Ovary (tissue), 9 donors: Measurements from ENCODE around the gene AP2B1. TPM values are rescaled to one million over a fixed set of nuclear protein-coding genes. Genes with fewer than 3 reads are reported as not detected.

ENCODE experiments used
- DNase-seq, 5 donors: peaks; one replicate each; pipeline ENCODE4 v3.0.0-alpha.2; 2019 to 2020
- H3K27ac ChIP-seq, 2 donors: fragments of 200-600 bp; one replicate each; pipeline versions ENCODE4 v1.5.1 to v1.8.0; 2019 to 2022
- H3K27me3 ChIP-seq: fragments of 200-600 bp; one replicate; pipeline ENCODE4 v1.8.0; 2022
- H3K36me3 ChIP-seq: fragments of 200-600 bp; sonication (generic); one replicate; pipeline ENCODE4 v1.5.1; 2019
- H3K4me1 ChIP-seq: one replicate; pipeline ENCODE4 v1.8.1; 2013; ENCODE audit warnings: mild to moderate bottlenecking, moderate library complexity; ENCODE audit not compliant: insufficient read depth
- H3K4me3 ChIP-seq: fragments of 200-600 bp; sonication (generic); one replicate; pipeline ENCODE4 v1.5.1; 2017
- H3K9me3 ChIP-seq, 2 donors: fragments of 200-600 bp in 1 of 2; sonication (generic) in 1 of 2; one replicate each; pipeline versions ENCODE4 v1.5.1 to v1.8.1; 2013 to 2019; ENCODE audit warnings: mild to moderate bottlenecking in 1 of 2, moderate library complexity in 1 of 2
- CTCF ChIP-seq, 3 donors: fragments of 450-650 bp in 2 of 3; fragments of 200-600 bp in 1 of 3; IDR thresholded peaks; one replicate each; pipeline versions ENCODE4 v1.5.1 to v1.8.0; 2016 to 2022; ENCODE audit warnings: antibody characterized with exemption in 3 of 3, mild to moderate bottlenecking in 1 of 3
- EP300 ChIP-seq: sonication (generic); formaldehyde crosslinking; IDR thresholded peaks from one replicate; pipeline ENCODE4 v1.6.1; 2017; ENCODE audit warnings: antibody characterized with exemption
- POLR2A ChIP-seq: fragments of 450-650 bp; IDR thresholded peaks from one replicate; pipeline ENCODE4 v1.6.1; 2017; ENCODE audit warnings: antibody characterized with exemption, mild to moderate bottlenecking, moderate library complexity
- WGBS, 3 donors: extraction: QIAGEN DNeasy Blood & Tissue Kit in 1 of 3; methylation state at CpG; one replicate each; pipeline versions ENCODE4 v1.1.5 to v1.1.7; 2013 to 2017; 5-methylcytosine and 5-hydroxymethylcytosine counted together
- intact Hi-C, 4 donors: fragments of 100-400 bp; cut with DNase I; formaldehyde crosslinking; loops; one replicate each; pipeline versions ENCODE4 v1.11.0 to v1.15.1; 2022 to 2023
- polyA plus RNA-seq, 2 donors: library from polyadenylated mRNA; stranded (reverse); fragments of 200-250 nt in 1 of 2; fragments of 350-450 nt in 1 of 2; fragmentation: Illumina TruSeq in 1 of 2; extraction: RNeasy Lipid Tissue Mini Kit (QIAGEN cat#74804) in 1 of 2; gene quantifications; one replicate each; pipeline ENCODE4 v1.2.3, GENCODE V29; 2013 to 2014
- total RNA-seq, 7 donors: library from RNA; depleted of rRNA in 2 of 7; stranded (reverse); fragments of >200 nt in 2 of 7; fragmentation: NEBNext Ultra II Directional in 3 of 7; extraction: Animal tissue kit (Norgen Biotek cat#: 25700) in 3 of 7; gene quantifications; one replicate each; pipeline versions ENCODE4 v1.1.0 to v1.2.4, GENCODE V29; 2016 to 2023
- donor health status: DM: no; HTN: no; CAD: no; lungs with moderate emphysema.
- donor health status: DM: no; HTN: no; CAD: no.
- donor health status: Bipolar disorder and iron deficiency.
- donor health status: DM: yes; HTN: yes; CAD: no.
- donor health status: DM: no; HTN: no; CAD: no.
- donor health status: DM: yes; HTN: yes; CAD: no.

Gene AP2B1
- total and polyA plus RNA-seq, 9 donors: 42.6 to 170 (median 139) TPM

GRCh38 chr17:35553310-35553709 lies 33.8 kb upstream of the AP2B1 start:
- TF ChIP-seq EP300: no peak
- no peak for TF ChIP-seq CTCF (IDR thresholded peaks at IDR 0.05)
- TF ChIP-seq POLR2A: no peak
- intact Hi-C loops: no loop called here
- no peak overlapping the region for H3K4me3 ChIP-seq
- no peak overlapping the region for H3K27ac ChIP-seq
- DNase-seq: no peak
- H3K9me3 ChIP-seq: no peaks in the 10 kb centered on the region
- H3K4me1 ChIP-seq: no peaks in the 10 kb centered on the region
- H3K36me3 ChIP-seq: no peaks in the 10 kb centered on the region
- H3K27me3 ChIP-seq: no peaks in the 10 kb centered on the region
- WGBS, 3 donors: 50 to 68% (median 63%) methylated on average over 4 of the region's 4 CpGs

GRCh38 chr17:35554668-35555067 lies 32.5 kb upstream of the AP2B1 start:
- Histone ChIP-seq H3K27ac (no peak overlapping the region), H3K4me1 (no peaks in the 10 kb centered on the region), H3K27me3 (no peaks in the 10 kb centered on the region), H3K36me3 (no peaks in the 10 kb centered on the region), H3K4me3 (no peak overlapping the region), H3K9me3 (no peaks in the 10 kb centered on the region)
- TF ChIP-seq CTCF (IDR thresholded peaks at IDR 0.05): no peak
- no peak for TF ChIP-seq POLR2A
- TF ChIP-seq EP300: no peak
- intact Hi-C loops: no loop called here
- no peak for DNase-seq
- 66 to 78% (median 69%) methylated on average over 5 of the region's 5 CpGs for WGBS, 3 donors

GRCh38 chr17:35555691-35556090 lies 31.4 kb upstream of the AP2B1 start:
- no peaks in the 10 kb centered on the region for H3K36me3 ChIP-seq
- intact Hi-C loops: no loop called here
- H3K4me3 ChIP-seq: no peak overlapping the region
- 74 to 84% (median 77%) methylated on average over 5 of the region's 5 CpGs for WGBS, 3 donors
- TF ChIP-seq EP300 (no peak), POLR2A (no peak)
- DNase-seq: no peak
- H3K4me1 ChIP-seq: no peaks in the 10 kb centered on the region
- no peak overlapping the region for H3K27ac ChIP-seq
- no peaks in the 10 kb centered on the region for H3K27me3 ChIP-seq
- H3K9me3 ChIP-seq: no peaks in the 10 kb centered on the region

GRCh38 chr17:35557353-35557752 lies 29.8 kb upstream of the AP2B1 start:
- DNase-seq: no peak
- 79 to 91% (median 83%) methylated on average over 3 of the region's 3 CpGs for WGBS, 3 donors
- no peak for TF ChIP-seq CTCF (IDR thresholded peaks at IDR 0.05)
- no peak for TF ChIP-seq EP300
- TF ChIP-seq POLR2A: no peak
- Histone ChIP-seq H3K4me3 (no peak overlapping the region), H3K27me3 (no peaks in the 10 kb centered on the region), H3K4me1 (no peaks in the 10 kb centered on the region), H3K36me3 (no peaks in the 10 kb centered on the region), H3K27ac (no peak overlapping the region), H3K9me3 (no peaks in the 10 kb centered on the region)
- intact Hi-C loops: no loop called here

- Histone ChIP-seq H3K36me3 (no peaks in the 10 kb centered on the region), H3K27ac (no peak overlapping the region), H3K4me1 (no peaks in the 10 kb centered on the region), H3K9me3 (no peaks in the 10 kb centered on the region), H3K27me3 (no peaks in the 10 kb centered on the region), H3K4me3 (no peak overlapping the region)
- TF ChIP-seq CTCF (IDR thresholded peaks at IDR 0.05): no peak
- TF ChIP-seq POLR2A: no peak
- TF ChIP-seq EP300: no peak
- WGBS, 3 donors: 59 to 73% (median 70%) methylated on average over 2 of the region's 2 CpGs
- intact Hi-C loops: no loop called here
- DNase-seq: no peak
Observed at GRCh38 chr17:35559495-35560210, 27.5 kb upstream of the AP2B1 start.
